Measurements from ENCODE around the gene GOLGA8B. TPM values are rescaled to one million over a fixed set of nuclear protein-coding genes. Genes with fewer than 3 reads are reported as not detected.
"Not testable (repeated sequence)": the region's sequence is repeated elsewhere in the genome, so short reads cannot be mapped to it uniquely, and the experiment has no call there.

Gene GOLGA8B
- total RNA-seq, 1 donor from 2014 or later = 89.6 TPM

DNA sequence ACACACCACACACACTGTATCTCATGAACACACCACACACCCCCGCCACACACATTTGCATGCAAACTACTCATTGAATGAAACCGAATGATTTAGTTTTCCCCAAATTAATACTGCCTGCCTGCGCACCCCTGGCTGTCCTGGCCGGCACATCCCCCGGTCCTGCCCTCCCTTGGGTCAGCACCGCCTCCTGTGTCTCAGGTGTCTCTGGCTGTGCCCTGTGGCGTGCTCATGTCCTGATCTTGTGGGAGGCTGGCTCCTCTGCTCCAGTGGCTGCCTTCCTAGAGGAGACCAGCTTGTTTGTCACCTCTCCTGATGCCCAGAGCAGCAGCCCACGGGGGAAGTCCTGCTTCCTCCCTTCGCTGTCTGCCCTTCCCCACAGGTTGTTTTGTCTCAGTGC, 28.7 kb downstream of the GOLGA8B start:
- not testable (repeated sequence) for H3K27ac Mint-ChIP-seq (ENCODE audit: unreplicated experiment); DNase-seq (ENCODE audit: low spot score); H3K9me3 Mint-ChIP-seq (ENCODE audit: unreplicated experiment); H3K4me1 Mint-ChIP-seq (ENCODE audit: unreplicated experiment); H3K27me3 Mint-ChIP-seq (ENCODE audit: unreplicated experiment); H3K4me3 Mint-ChIP-seq (ENCODE audit: unreplicated experiment); H3K36me3 Mint-ChIP-seq (ENCODE audit: low read depth, unreplicated experiment)

GRCh38 chr15:34554126-34554525, 29.3 kb downstream of the GOLGA8B start:
- H3K36me3 Mint-ChIP-seq (ENCODE audit: low read depth, unreplicated experiment); H3K9me3 Mint-ChIP-seq (ENCODE audit: unreplicated experiment); DNase-seq (ENCODE audit: low spot score): not testable (repeated sequence)

GRCh38 chr15:34550129-34550528, 33.3 kb downstream of the GOLGA8B start:
- not testable (repeated sequence) for H3K4me3 Mint-ChIP-seq (ENCODE audit: unreplicated experiment); H3K27ac Mint-ChIP-seq (ENCODE audit: unreplicated experiment); H3K36me3 Mint-ChIP-seq (ENCODE audit: low read depth, unreplicated experiment); DNase-seq (ENCODE audit: low spot score); H3K9me3 Mint-ChIP-seq (ENCODE audit: unreplicated experiment); H3K4me1 Mint-ChIP-seq (ENCODE audit: unreplicated experiment); H3K27me3 Mint-ChIP-seq (ENCODE audit: unreplicated experiment)

More at GRCh38 chr15:34554126-34554525, 29.3 kb downstream of the GOLGA8B start:
- not testable (repeated sequence) for H3K27ac Mint-ChIP-seq (ENCODE audit: unreplicated experiment); H3K4me3 Mint-ChIP-seq (ENCODE audit: unreplicated experiment); H3K4me1 Mint-ChIP-seq (ENCODE audit: unreplicated experiment); H3K27me3 Mint-ChIP-seq (ENCODE audit: unreplicated experiment)

DNA sequence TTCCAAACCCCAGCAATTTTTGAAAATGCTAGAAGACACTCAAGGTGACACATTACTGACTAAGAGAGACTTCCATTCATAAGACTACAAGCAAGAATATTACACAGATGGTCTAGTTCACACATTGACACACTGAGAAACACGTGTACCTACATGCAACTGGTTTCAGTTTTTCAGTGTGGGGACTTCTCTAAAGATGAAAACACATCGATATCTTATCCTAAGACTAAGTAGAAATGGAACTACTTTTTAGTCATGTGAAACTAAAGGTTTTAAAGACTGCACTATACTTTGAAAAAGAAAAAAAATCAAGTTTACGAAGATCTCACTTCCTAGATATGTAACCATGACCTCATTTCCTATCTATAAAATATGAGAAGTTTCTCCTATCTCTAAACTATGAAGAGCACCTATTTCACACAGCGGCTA, 34.1 kb downstream of the GOLGA8B start:
- H3K27ac Mint-ChIP-seq (ENCODE audit: unreplicated experiment); H3K27me3 Mint-ChIP-seq (ENCODE audit: unreplicated experiment); DNase-seq (ENCODE audit: low spot score); H3K4me1 Mint-ChIP-seq (ENCODE audit: unreplicated experiment); H3K9me3 Mint-ChIP-seq (ENCODE audit: unreplicated experiment); H3K36me3 Mint-ChIP-seq (ENCODE audit: low read depth, unreplicated experiment); H3K4me3 Mint-ChIP-seq (ENCODE audit: unreplicated experiment): not testable (repeated sequence)

DNA sequence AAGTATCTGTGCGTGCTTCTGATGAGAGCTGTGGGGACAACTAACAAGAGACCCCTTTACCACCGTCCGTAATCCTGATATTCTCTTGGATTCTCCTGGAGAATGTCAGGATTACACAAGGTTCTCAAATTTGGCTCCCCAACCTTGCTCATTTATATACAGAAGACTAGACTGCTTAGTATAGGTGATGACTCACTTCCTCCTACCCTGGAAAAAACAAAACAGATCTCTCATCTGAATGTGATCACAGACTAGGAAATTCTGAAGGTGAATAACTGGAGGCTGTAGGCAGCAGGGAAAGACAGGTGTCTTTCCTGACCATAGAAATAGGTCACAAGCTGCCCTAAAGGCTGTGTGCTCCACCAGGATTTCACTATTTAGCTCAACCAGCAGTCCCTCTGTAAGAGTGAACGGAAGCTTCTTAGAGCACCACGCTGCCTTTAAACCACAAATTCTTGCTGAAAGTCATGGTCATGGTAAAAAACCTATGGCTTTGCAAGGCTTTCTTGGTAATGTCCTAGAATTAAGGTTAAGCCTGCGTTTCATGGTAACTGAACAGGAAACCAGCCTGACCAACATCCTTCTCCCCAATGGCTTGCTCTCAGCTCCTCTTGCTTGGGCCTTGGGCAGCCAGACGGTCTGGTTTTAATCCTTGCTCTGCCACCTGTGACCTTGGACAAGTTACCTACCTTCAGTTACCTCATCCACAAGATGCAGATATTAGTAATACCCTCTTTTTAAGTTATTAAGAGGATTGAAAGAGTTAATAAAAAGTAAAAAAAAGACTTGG, 39.4 kb downstream of the GOLGA8B start:
- not testable (repeated sequence) for H3K9me3 Mint-ChIP-seq (ENCODE audit: unreplicated experiment); H3K27me3 Mint-ChIP-seq (ENCODE audit: unreplicated experiment); DNase-seq (ENCODE audit: low spot score); H3K36me3 Mint-ChIP-seq (ENCODE audit: low read depth, unreplicated experiment); H3K27ac Mint-ChIP-seq (ENCODE audit: unreplicated experiment); H3K4me1 Mint-ChIP-seq (ENCODE audit: unreplicated experiment); H3K4me3 Mint-ChIP-seq (ENCODE audit: unreplicated experiment)

DNA sequence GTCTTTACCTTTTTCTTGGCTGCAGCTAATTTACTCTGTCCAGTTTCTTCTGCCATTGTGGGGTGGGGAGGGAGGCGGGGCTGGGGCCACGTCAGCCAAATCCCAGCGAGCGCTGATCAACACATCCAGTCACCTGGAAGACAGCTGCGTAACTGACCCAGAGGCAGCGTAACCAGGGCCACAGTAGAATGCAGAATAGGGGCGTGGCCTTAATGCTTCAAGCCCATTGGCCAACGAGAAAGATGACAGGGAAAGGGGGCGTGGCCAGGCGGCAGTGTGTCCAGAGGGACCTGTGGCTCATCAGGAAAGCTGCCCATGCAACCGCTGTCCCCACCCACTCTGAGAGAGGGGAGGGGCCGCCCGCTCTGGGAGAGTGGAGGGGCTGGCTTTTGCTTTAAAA, 47.6 kb downstream of the GOLGA8B start:
- not testable (repeated sequence) for H3K36me3 Mint-ChIP-seq (ENCODE audit: low read depth, unreplicated experiment); H3K27ac Mint-ChIP-seq (ENCODE audit: unreplicated experiment); DNase-seq (ENCODE audit: low spot score); H3K4me3 Mint-ChIP-seq (ENCODE audit: unreplicated experiment); H3K9me3 Mint-ChIP-seq (ENCODE audit: unreplicated experiment); H3K27me3 Mint-ChIP-seq (ENCODE audit: unreplicated experiment); H3K4me1 Mint-ChIP-seq (ENCODE audit: unreplicated experiment)

Other genes with a start within 250 kb of the GOLGA8B start
- gene SLC12A6, start 245.9 kb downstream of the GOLGA8B start, total RNA-seq (ENCODE audit: unreplicated experiment) = 22.4 TPM
- gene NOP10, start 240.5 kb downstream of the GOLGA8B start, total RNA-seq (ENCODE audit: unreplicated experiment) = 191 TPM
- not detected for gene NUTM1, start 240.3 kb downstream of the GOLGA8B start, total RNA-seq (ENCODE audit: unreplicated experiment)
- gene LPCAT4, start 216.5 kb downstream of the GOLGA8B start, total RNA-seq (ENCODE audit: unreplicated experiment) = 32.4 TPM
- 46.0 TPM for gene GOLGA8A, start 145.8 kb downstream of the GOLGA8B start, total RNA-seq (ENCODE audit: unreplicated experiment)
- gene GJD2, start 171.3 kb upstream of the GOLGA8B start, total RNA-seq (ENCODE audit: unreplicated experiment) = 0.54 TPM
- 4.2 TPM for gene ACTC1, start 211.9 kb upstream of the GOLGA8B start, total RNA-seq (ENCODE audit: unreplicated experiment)

Measured in endothelial cell (in vitro differentiated cells).